Measurements from ENCODE around the gene NAPSA.
"Not testable (repeated sequence)": the region's sequence is repeated elsewhere in the genome, so short reads cannot be mapped to it uniquely, and the experiment has no call there.

The NAPSA gene

DNA sequence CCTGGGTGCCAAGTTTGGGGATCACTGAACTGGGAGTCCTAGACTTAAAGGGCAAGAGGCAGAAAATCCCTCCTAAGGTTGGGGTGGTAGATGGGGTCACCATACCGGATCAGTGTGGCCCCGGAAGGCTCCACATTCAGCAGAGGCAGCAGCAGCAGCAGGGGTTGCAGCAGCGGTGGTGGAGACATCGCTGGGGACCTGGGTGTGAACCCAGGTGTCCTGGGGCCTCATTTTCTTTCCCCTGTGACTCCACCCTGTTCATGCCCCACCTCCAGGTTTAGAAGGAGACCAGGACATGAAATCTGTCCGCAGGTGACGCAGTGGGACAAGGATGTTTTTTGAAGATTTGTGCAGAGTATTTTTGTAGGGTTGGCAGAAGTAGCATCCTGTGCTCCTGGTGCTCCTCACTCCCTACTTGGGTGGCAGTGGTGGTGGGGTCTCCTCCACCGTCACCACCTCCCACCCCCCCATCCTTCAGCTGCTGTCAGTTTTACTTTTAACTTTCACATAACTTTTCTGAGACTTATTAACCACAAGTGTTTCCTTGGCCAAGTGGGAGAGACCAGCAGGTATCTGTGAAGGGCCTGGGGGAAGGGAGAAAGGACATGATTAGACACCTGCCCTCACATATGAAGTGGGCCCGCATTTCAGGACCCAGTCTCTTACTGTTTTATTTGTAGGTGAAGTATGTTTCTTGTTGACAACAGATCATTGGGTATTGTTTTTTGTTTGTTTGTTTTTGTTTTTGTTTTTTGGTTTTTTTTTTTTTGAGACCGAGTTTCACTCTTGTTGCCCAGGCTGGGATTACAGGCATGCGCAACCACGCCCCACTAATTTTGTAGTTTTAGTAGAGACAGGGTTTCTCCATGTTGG lies at the start of gene NAPSA:
NAPSA (minus strand) TSS at position 206 of the 873 bp plus-strand sequence; CDS start at position 188, 18 bp downstream.
- no peak for DNase-seq

DNA sequence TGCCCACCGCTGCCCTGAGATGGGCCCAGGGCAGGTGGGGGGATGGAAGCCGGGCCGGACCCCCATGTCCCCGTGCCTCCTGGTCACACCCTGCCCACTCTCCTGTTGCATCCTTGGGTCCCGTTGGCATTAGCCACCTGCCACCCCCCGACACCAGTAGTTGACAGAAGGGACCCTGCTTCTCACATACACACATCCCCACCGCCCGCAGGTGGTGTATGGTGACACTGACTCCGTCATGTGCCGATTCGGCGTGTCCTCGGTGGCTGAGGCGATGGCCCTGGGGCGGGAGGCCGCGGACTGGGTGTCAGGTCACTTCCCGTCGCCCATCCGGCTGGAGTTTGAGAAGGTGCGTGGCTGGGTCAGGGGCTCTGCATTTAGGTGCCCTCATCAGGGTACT lies 48.1 kb upstream of the NAPSA start:
- DNase-seq, result no peak

DNA sequence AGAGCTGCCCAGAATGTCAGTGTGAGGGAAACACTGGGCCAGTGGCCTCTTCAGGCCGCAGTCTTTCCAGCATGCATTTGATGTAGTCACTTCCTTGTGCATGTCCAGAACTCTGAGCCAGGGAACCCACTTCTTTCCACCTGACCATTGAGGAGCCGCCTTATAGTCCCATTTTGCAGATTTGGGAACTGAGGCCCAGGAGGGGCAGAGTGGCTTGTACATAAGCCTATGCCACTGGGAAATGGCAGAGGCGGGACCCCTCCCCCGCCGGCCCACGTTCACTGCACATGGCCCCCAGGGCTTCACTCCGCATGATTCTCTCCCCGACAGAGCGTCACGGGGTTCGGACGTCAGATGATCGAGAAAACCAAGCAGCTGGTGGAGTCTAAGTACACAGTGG lies 47.7 kb upstream of the NAPSA start:
- DNase-seq, result no peak

- DNase-seq, result no peak
These were observed 47.0 kb upstream of the NAPSA start for GRCh38 chr19:50412419-50412818.

GRCh38 chr19:50410109-50410508 lies 44.7 kb upstream of the NAPSA start:
- DNase-seq, result no peak

DNA sequence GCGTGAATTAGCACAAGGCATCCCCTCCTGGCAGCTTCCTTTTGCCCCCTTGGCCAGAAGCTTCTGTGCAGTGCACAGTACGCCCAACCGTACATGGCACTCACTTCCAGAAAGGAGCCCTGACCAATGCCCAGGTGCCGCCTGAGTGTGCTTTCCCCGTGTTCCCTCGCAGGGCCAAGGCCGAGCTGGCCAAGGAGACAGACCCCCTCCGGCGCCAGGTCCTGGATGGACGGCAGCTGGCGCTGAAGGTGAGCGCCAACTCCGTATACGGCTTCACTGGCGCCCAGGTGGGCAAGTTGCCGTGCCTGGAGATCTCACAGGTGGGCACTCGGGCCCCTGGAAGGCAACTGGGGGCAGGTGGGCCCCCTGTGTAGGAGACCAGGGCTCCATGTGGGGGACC lies 43.9 kb upstream of the NAPSA start:
- DNase-seq, result no peak

DNA sequence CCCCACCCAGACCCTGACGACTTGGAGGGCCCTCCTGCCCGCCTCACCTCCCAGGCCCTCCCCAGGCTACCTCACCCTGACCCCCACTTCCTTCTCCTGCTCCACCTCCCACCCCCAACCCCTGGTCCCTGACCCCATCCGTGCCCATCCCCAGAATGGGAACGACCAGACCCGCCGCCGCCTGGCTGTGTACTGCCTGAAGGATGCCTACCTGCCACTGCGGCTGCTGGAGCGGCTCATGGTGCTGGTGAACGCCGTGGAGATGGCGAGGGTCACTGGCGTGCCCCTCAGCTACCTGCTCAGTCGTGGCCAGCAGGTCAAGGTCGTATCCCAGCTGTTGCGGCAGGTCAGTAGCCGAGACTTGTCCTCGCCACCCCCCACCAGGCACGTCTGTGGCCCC lies 41.4 kb upstream of the NAPSA start:
- no peak for DNase-seq

GRCh38 chr19:50406156-50406820 lies 40.8 kb upstream of the NAPSA start:
- no peak for DNase-seq

GRCh38 chr19:50402544-50403301 lies 37.3 kb upstream of the NAPSA start:
- no peak for DNase-seq

DNA sequence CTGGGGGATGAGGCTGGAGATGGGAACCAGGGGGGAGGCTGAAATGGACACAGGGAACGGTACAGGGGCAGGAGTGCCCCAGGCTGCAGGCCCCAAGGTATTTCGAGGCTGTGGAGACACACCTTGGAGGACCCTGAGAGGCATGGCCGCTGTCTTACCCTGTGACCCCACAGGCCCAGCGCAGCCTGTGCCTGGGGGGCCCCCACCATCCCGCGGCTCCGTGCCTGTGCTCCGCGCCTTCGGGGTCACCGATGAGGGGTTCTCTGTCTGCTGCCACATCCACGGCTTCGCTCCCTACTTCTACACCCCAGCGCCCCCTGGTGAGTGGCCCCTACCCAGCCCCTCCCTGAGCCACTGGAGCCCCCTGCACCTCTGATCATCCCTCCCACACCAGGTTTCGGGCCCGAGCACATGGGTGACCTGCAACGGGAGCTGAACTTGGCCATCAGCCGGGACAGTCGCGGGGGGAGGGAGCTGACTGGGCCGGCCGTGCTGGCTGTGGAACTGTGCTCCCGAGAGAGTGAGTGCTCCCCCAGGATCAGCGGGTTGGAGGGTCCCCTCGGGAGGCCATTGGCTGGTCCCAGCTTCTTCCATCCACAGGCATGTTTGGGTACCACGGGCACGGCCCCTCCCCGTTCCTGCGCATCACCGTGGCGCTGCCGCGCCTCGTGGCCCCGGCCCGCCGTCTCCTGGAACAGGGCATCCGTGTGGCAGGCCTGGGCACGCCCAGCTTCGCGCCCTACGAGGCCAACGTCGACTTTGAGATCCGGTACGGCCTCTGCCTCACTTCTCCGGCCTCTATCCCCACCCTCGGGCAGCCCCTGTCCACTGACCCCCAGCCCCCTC lies 36.4 kb upstream of the NAPSA start:
- DNase-seq, result no peak

GRCh38 chr19:50399368-50399745 lies 33.9 kb upstream of the NAPSA start:
- DNase-seq, result no peak

GRCh38 chr19:50398675-50399367 lies 33.4 kb upstream of the NAPSA start:
- no peak for DNase-seq

DNA sequence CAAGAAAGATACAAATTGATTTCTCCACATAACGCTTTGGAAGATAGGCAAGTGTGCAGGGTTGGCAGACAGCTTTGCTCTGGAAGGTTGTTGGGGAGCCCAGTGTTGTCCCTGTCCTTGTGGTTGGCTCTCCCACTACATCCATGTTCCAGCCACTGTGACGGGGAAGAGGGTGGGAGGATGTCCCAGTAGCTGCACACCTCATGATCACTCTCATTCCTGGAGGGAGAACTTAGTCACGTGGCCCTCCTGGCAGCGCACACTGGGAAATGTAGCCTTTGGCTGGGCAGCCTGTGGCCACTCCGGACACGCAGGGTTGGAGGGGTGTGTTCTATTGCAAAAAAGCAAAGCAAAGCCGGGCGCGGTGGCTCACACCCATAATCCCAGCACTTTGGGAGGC lies 28.6 kb upstream of the NAPSA start:
- DNase-seq, result no peak

DNA sequence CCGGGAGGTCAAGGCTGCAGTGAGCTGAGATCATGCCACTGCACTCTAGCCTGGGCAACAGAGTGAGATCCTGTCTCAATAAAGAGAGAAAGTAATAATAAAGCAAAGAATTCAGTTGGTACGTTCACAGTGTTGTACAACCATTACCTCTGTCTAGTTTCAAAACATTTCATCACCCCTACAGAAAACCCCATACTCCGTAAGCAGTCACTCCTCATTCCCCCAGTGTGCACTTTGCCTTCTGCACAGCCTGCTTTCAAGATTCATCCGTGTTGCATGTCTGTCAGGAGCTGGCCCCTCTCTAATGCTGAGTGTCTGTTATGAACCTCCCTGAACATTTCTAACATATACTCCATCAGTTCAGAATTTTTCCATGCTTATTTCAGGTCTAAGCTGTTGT lies 28.1 kb upstream of the NAPSA start:
- no peak for DNase-seq

- no peak for DNase-seq
These were observed 27.3 kb upstream of the NAPSA start for GRCh38 chr19:50392759-50393158.

DNA sequence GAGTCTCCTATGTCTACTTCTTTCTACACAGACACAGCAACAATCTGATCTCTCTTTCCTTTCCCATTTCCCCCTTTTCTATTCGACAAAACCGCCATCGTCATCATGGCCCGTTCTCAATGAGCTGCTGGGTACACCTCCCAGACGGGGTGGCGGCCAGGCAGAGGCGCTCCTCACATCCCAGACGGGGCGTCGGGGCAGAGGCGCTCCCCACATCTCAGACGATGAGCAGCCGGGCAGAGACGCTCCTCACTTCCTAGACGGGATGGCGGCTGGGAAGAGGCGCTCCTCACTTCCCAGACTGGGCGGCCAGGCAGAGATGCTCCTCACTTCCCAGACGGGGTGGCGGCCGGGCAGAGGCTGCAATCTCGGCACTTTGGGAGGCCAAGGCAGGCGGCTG lies 25.5 kb upstream of the NAPSA start:
- DNase-seq, result not testable (repeated sequence)

DNA sequence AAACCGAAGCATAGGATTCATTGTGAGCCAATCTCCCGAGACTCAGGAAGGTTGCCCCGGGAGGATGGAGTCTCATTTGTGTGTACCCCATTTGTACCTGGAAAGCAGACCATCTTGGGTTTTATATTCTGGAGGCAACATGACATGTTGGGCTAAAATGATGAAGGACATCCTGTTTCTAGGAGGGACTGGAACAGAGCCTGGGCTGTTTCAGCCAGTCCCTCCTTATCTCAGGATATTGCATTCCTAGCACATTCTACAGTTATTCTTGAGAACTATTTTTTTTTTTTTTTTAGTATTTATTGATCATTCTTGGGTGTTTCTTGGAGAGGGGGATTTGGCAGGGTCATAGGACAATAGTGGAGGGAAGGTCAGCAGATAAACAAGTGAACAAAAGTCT lies 24.9 kb upstream of the NAPSA start:
- not testable (repeated sequence) for DNase-seq

DNA sequence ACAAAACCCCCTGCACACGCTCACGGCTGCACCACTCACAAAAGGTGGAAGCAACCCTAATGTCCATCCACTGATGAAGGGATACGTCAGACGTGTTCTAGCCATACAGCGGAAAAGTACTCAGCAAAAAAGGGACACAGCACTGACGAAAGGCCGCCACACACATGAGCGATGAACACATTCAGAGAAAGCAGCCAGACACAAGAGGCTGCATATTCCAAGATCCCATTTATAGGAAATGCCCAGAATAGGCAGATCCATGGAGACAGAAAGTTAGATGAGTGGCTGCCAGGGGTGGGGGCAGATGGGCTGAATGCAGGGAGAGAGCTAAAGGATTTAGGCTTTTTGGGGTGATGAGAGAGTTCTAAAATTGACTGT lies 22.4 kb upstream of the NAPSA start:
- no peak for DNase-seq

DNA sequence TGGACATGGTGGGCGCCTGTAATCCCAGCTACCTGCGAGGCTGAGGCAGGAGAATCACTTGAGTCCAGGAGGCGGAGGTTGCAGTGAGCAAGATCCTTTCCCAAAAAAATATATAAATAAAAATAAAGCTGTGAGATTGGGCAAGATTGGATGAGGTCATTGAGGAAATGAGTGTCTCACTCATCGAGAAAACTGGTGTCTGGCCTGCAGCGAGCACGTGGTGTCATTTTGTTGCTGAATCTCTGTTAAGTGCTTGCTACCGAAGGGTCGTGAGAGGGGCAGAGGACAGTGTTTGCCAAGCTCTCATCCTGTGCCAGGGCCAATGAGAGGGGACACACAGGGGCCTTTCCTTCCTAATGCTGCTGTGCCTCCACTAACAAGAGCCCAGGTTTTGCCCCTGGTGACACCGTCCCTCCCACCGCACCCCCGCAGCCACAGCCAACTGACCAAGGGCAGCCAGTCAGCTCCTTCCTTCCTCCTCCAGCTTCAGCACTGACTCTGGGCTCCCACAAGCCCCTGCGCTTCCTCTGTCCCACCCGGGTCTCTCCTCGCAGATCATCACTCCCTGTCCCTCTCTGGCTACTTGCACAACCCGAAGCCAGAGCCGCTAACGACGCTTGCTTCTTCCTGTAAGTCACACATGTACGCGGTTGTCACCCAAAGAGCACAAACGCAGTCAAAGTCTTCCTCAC lies 21.9 kb upstream of the NAPSA start:
- no peak for DNase-seq

GRCh38 chr19:50384685-50385535 lies 19.5 kb upstream of the NAPSA start:
- no peak for DNase-seq
